Transverse colon (tissue), 4 donors: ENCODE results near the gene PTPRN2. TPM values are rescaled to one million over a fixed set of nuclear protein-coding genes. Genes with fewer than 3 reads are reported as not detected.

ENCODE experiments used
- DNase-seq: peaks from one replicate; pipeline ENCODE4 v3.0.0-alpha.2; 2019
- H3K27ac ChIP-seq, 4 donors: fragments of 200-600 bp; sonication (generic); 2 replicates each; pipeline ENCODE4 v1.5.1; 2016 to 2018; ENCODE audit warnings: inconsistent platforms in 4 of 4
- H3K27me3 ChIP-seq: fragments of 200-600 bp; sonication (generic); 2 replicates; pipeline ENCODE4 v1.5.1; 2017; ENCODE audit warnings: inconsistent platforms
- H3K36me3 ChIP-seq, 4 donors: fragments of 200-600 bp; sonication (generic); 2 replicates each; pipeline ENCODE4 v1.5.1; 2017 to 2019; ENCODE audit warnings: inconsistent platforms in 4 of 4
- H3K4me1 ChIP-seq, 4 donors: fragments of 200-600 bp; sonication (generic); 2 replicates each; pipeline ENCODE4 v1.5.1; 2017 to 2020; ENCODE audit warnings: inconsistent platforms in 4 of 4
- H3K4me3 ChIP-seq, 4 donors: fragments of 200-600 bp; sonication (generic); 1 replicate in 1 of 4; 2 replicates in 3 of 4; pipeline versions ENCODE4 v1.5.1 to v1.6.1; 2017 to 2019; ENCODE audit warnings: inconsistent platforms in 4 of 4
- H3K9me3 ChIP-seq, 2 donors: fragments of 200-600 bp; sonication (generic); 2 replicates each; pipeline ENCODE4 v1.5.1; 2017 to 2019; ENCODE audit warnings: inconsistent platforms in 2 of 2
- CTCF ChIP-seq, 5 experiments: fragments of 200-600 bp in 3 of 5; fragments of 450-650 bp in 2 of 5; sonication (generic) in 3 of 5; IDR thresholded peaks; 1 replicate in 2 of 5; 2 replicates in 3 of 5; pipeline ENCODE4 v1.5.1; 2016 to 2017; ENCODE audit warnings: antibody characterized with exemption in 5 of 5, inconsistent platforms in 3 of 5, mild to moderate bottlenecking in 2 of 5, moderate library complexity in 1 of 5
- EP300 ChIP-seq: sonication (generic); formaldehyde crosslinking; IDR thresholded peaks from one replicate; pipeline ENCODE4 v1.6.1; 2017; ENCODE audit warnings: antibody characterized with exemption, low read depth
- POLR2A ChIP-seq: fragments of 450-650 bp; IDR thresholded peaks from one replicate; pipeline ENCODE4 v1.6.1; 2016; ENCODE audit warnings: antibody characterized with exemption, mild to moderate bottlenecking, moderate library complexity
- POLR2AphosphoS5 ChIP-seq, 3 donors: sonication (generic); formaldehyde crosslinking; IDR thresholded peaks; one replicate each; pipeline ENCODE4 v1.6.1; 2016; ENCODE audit warnings: antibody characterized with exemption in 3 of 3
- WGBS, 2 donors: methylation state at CpG; one replicate each; pipeline ENCODE4 v1.1.5; 2018; ENCODE audit warnings: low coverage in 1 of 2; 5-methylcytosine and 5-hydroxymethylcytosine counted together
- in situ Hi-C, 4 donors: fragments of 200-750 bp; cut with MboI; loops; one replicate each; pipeline versions ENCODE4 v1.15.0 to v1.15.1; 2017; ENCODE audit warnings: low sequenced_read_pairs in 3 of 4, low pct_ligation_motif_present in 1 of 4, low pct_unique_long_range_greater_than_20kb in 1 of 4
- intact Hi-C: fragments of 100-400 bp; cut with DNase I; formaldehyde crosslinking; loops from one replicate; pipeline ENCODE4 v1.15.1; 2023; ENCODE audit warnings: low total_unique reads
- total RNA-seq, 4 donors: library from RNA; depleted of rRNA; stranded (reverse); fragments of >200 nt; gene quantifications; one replicate each; pipeline ENCODE4 v1.1.0, GENCODE V29; 2016

Gene PTPRN2
- total RNA-seq, 4 donors from 2014 or later, result 15.4 to 31.1 (median 21.8) TPM

- 96 to 100% methylated on average over 2 to 31 of the region's 31 CpGs for WGBS, 2 donors
- peaks cover 17% of the 10 kb centered on the region for H3K27me3 ChIP-seq
- no peaks in the 10 kb centered on the region for H3K9me3 ChIP-seq
- no peak for DNase-seq
- TF ChIP-seq EP300, result no peak
- no peak for TF ChIP-seq POLR2AphosphoS5 (IDR thresholded peaks at IDR 0.05)
- TF ChIP-seq POLR2A, result no peak
- TF ChIP-seq CTCF (IDR thresholded peaks at IDR 0.05), result no peak
- peaks cover 0 to 17% (median 7%) of the 10 kb centered on the region in 4 donors for H3K4me1 ChIP-seq
- no peaks in the 10 kb centered on the region for H3K36me3 ChIP-seq
- in situ Hi-C loops, result no loop called here
- H3K4me3 ChIP-seq, result no peak overlapping the region
- intact Hi-C loops, result no loop called here
- H3K27ac ChIP-seq, result no peak overlapping the region
These were observed 1009.8 kb downstream of the PTPRN2 start for GRCh38 chr7:157577796-157578339.

GRCh38 chr7:157577061-157577460, 1010.6 kb downstream of the PTPRN2 start:
- 78 to 85% methylated on average over 6 to 14 of the region's 14 CpGs for WGBS, 2 donors
- intact Hi-C loops, result no loop called here
- no peak for DNase-seq

GRCh38 chr7:157576415-157576814, 1011.2 kb downstream of the PTPRN2 start:
- intact Hi-C loops (no loop called here), in situ Hi-C loops (no loop called here)
- peak overlapping the region in 1 of 4 donors; percentile 23 for H3K4me3 ChIP-seq
- peak; percentile 56 for DNase-seq
- peak; percentile 33 for TF ChIP-seq POLR2A
- no peak for TF ChIP-seq EP300
- no peaks in the 10 kb centered on the region for H3K9me3 ChIP-seq
- no peaks in the 10 kb centered on the region for H3K36me3 ChIP-seq
- peaks cover 15% of the 10 kb centered on the region for H3K27me3 ChIP-seq
- H3K4me1 ChIP-seq, result peaks cover 0 to 17% (median 7%) of the 10 kb centered on the region in 4 donors
- WGBS, 2 donors, result 79 to 80% methylated on average over 17 to 36 of the region's 36 CpGs
- H3K27ac ChIP-seq, result no peak overlapping the region

More at GRCh38 chr7:157577061-157577460, 1010.6 kb downstream of the PTPRN2 start:
- H3K9me3 ChIP-seq, result no peaks in the 10 kb centered on the region
- TF ChIP-seq CTCF (IDR thresholded peaks at IDR 0.05) (no peak), EP300 (no peak), POLR2A (no peak), POLR2AphosphoS5 (IDR thresholded peaks at IDR 0.05) (no peak)
- peaks cover 17% of the 10 kb centered on the region for H3K27me3 ChIP-seq
- H3K4me1 ChIP-seq, result peaks cover 0 to 17% (median 7%) of the 10 kb centered on the region in 4 donors
- no peak overlapping the region for H3K4me3 ChIP-seq
- H3K27ac ChIP-seq, result no peak overlapping the region
- H3K36me3 ChIP-seq, result no peaks in the 10 kb centered on the region
- in situ Hi-C loops, result no loop called here

GRCh38 chr7:157575777-157576176, 1011.8 kb downstream of the PTPRN2 start:
- H3K27me3 ChIP-seq, result peaks cover 10% of the 10 kb centered on the region
- H3K4me3 ChIP-seq, result no peak overlapping the region
- DNase-seq, result no peak
- TF ChIP-seq CTCF (IDR thresholded peaks at IDR 0.05) (no peak), POLR2AphosphoS5 (IDR thresholded peaks at IDR 0.05) (no peak), POLR2A (no peak), EP300 (no peak)
- H3K36me3 ChIP-seq, result no peaks in the 10 kb centered on the region
- H3K4me1 ChIP-seq, result peaks cover 0 to 17% (median 7%) of the 10 kb centered on the region in 4 donors
- intact Hi-C loops, result no loop called here
- H3K27ac ChIP-seq, result no peak overlapping the region
- H3K9me3 ChIP-seq, result no peaks in the 10 kb centered on the region
- in situ Hi-C loops, result no loop called here
- 67 to 82% methylated on average over 5 of the region's 5 CpGs for WGBS, 2 donors
